ENCODE measurements around the gene MALL. TPM values are rescaled to one million over a fixed set of nuclear protein-coding genes. Genes with fewer than 3 reads are reported as not detected.
"Not testable (repeated sequence)": the region's sequence is repeated elsewhere in the genome, so short reads cannot be mapped to it uniquely, and the experiment has no call there.

Gene MALL
- 10 to 100 TPM in 1 of 4 donors, 1 to 10 TPM in 3; 4.7 to 10.0 (median 8.7) TPM for total RNA-seq
- polyA plus RNA-seq, result 1 to 10 TPM; 2.6 to 4.8 (median 4.2) TPM
- long read RNA-seq, donor 1, transcript MALL-201 (4 exons, 3,061 nt), result major isoform, 7 of 11 reads
- long read RNA-seq, donor 1, partial matches to known transcripts, result 3 of 11 reads
- long read RNA-seq, donor 1, other reads (novel, unspliced or antisense), result 1 of 11 reads
- long read RNA-seq, donor 2, transcript MALL-201 (4 exons, 3,061 nt), result major isoform, 13 of 15 reads
- long read RNA-seq, donor 2, partial matches to known transcripts, result 1 of 15 reads
- long read RNA-seq, donor 2, other reads (novel, unspliced or antisense), result 1 of 15 reads

GRCh38 chr2:110115291-110116032 lies at the start of gene MALL:
Gene MALL, minus strand, starts transcription at chr2:110115822. Its CDS starts 30 bp downstream, at chr2:110115792.
- DNase-seq, result no peak
- Histone ChIP-seq H3K27ac (no peak within 1 kb of the TSS), H3K36me3 (ENCODE audit: insufficient read depth in 1 of 2, low read depth in 1 of 2) (no peaks in the 10 kb centered on the region), H3K27me3 (ENCODE audit: insufficient read depth in 3 of 3, low read length in 2 of 3) (peaks cover 0 to 36% (median 8%) of the 10 kb centered on the region in 3 donors), H3K4me1 (no peaks in the 10 kb centered on the region), H3K9me3 (no peaks in the 10 kb centered on the region), H3K4me3 (peak within 1 kb of the TSS; percentile 58)
- WGBS, 3 donors, result 3 to 4% (median 3%) methylated on average over 45 to 62 of the region's 62 CpGs
- ATAC-seq, result peak; percentile 32 to 59 (median 37)
- intact Hi-C loops (cut with DNase I), result no loop called here
- TF ChIP-seq CTCF (IDR thresholded peaks at IDR 0.05), result no peak

GRCh38 chr2:110157153-110157793 lies 41.7 kb upstream of the MALL start:
- peaks cover 0 to 61% of the 10 kb centered on the region in 2 donors for H3K36me3 ChIP-seq (ENCODE audit: insufficient read depth in 1 of 2, low read depth in 1 of 2)
- no peaks in the 10 kb centered on the region for H3K4me1 ChIP-seq
- ATAC-seq (peak; percentile 58 to 77 (median 70)), DNase-seq (no peak)
- intact Hi-C loops (cut with DNase I), result no loop called here
- H3K27me3 ChIP-seq (ENCODE audit: insufficient read depth in 3 of 3, low read length in 2 of 3), result no peaks in the 10 kb centered on the region
- H3K9me3 ChIP-seq, result no peaks in the 10 kb centered on the region
- no peak overlapping the region for H3K27ac ChIP-seq
- TF ChIP-seq CTCF (IDR thresholded peaks at IDR 0.05), result peak; percentile 71
- no peak overlapping the region for H3K4me3 ChIP-seq
- WGBS, 3 donors, result 38 to 42% (median 42%) methylated on average over 4 of the region's 4 CpGs

GRCh38 chr2:110154828-110155227 lies 39.2 kb upstream of the MALL start:
- H3K27ac ChIP-seq; ATAC-seq; H3K4me1 ChIP-seq; H3K9me3 ChIP-seq; H3K27me3 ChIP-seq (ENCODE audit: insufficient read depth in 3 of 3, low read length in 2 of 3); intact Hi-C loops (cut with DNase I); H3K4me3 ChIP-seq; DNase-seq: not testable (repeated sequence)
- peaks cover 0 to 52% of the 10 kb centered on the region in 2 donors for H3K36me3 ChIP-seq (ENCODE audit: insufficient read depth in 1 of 2, low read depth in 1 of 2)
- 94 to 96% (median 95%) methylated on average over 4 of the region's 4 CpGs for WGBS, 3 donors

- H3K4me1 ChIP-seq; H3K27me3 ChIP-seq (ENCODE audit: insufficient read depth in 3 of 3, low read length in 2 of 3); ATAC-seq; H3K27ac ChIP-seq; intact Hi-C loops (cut with DNase I); H3K9me3 ChIP-seq; DNase-seq; H3K4me3 ChIP-seq: not testable (repeated sequence)
- 58 to 98% (median 83%) methylated on average over 2 of the region's 2 CpGs for WGBS, 3 donors
- peaks cover 0 to 52% of the 10 kb centered on the region in 2 donors for H3K36me3 ChIP-seq (ENCODE audit: insufficient read depth in 1 of 2, low read depth in 1 of 2)
Measured at GRCh38 chr2:110154188-110154587, 38.6 kb upstream of the MALL start.

- no peak for TF ChIP-seq CTCF (IDR thresholded peaks at IDR 0.05)
- WGBS, 3 donors, result 66 to 82% (median 69%) methylated on average over 2 of the region's 2 CpGs
- intact Hi-C loops (cut with DNase I), result no loop called here
- ATAC-seq, result no peak
- no peak overlapping the region for H3K27ac ChIP-seq
- no peaks in the 10 kb centered on the region for H3K9me3 ChIP-seq
- no peaks in the 10 kb centered on the region for H3K27me3 ChIP-seq (ENCODE audit: insufficient read depth in 3 of 3, low read length in 2 of 3)
- no peak overlapping the region for H3K4me3 ChIP-seq
- peaks cover 0 to 51% of the 10 kb centered on the region in 2 donors for H3K36me3 ChIP-seq (ENCODE audit: insufficient read depth in 1 of 2, low read depth in 1 of 2)
- peaks cover 5% of the 10 kb centered on the region for H3K4me1 ChIP-seq
- no peak for DNase-seq
Measured at GRCh38 chr2:110153416-110153815, 37.8 kb upstream of the MALL start.
